GM19438 (cell line): ENCODE results near the gene GPC3.
"Not testable (repeated sequence)": the region's sequence is repeated elsewhere in the genome, so short reads cannot be mapped to it uniquely, and the experiment has no call there.

Source experiments
- ATAC-seq: cut with Tn5 transposase; IDR thresholded peaks from one replicate; pipeline ENCODE4 v1.9.1; 2021; ENCODE audit warnings: low read depth; ENCODE audit not compliant: unreplicated experiment

GPC3 gene

DNA sequence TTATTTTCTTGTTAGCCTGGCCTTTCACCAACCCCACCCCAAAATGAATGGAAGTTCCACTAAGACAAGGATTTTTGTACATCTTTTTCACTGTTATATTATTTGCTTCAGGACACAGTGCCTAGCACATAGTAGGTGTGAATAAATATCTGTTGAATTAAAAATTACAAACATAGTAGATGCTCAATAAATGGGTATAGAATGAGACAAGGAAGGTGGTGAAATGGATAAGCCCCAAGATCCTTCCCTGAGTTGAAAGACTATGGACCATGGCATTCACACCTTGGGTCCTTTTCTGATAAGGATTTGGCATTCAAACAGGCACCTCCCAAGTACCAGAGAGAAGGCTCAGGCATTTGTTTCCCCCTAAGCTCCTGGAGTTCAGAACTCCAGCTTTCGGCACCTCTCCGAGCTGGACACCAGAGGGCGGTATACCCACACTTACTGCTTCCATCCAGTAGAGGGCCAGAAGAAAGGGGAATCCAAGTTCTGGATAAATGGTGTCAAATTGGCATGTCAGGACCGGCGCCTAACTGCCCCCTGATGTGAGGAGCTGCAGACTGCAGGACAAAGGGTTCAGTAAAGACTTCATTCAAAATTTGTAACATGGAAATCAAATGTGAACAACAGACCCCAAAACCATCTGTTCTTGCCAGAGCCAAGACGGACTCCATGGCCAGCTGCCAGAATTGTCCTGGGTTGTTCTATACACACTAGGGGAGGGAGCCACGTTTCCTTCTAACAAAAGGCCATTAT is 193.0 kb downstream of the GPC3 start:
- ATAC-seq: peak; percentile 70

DNA sequence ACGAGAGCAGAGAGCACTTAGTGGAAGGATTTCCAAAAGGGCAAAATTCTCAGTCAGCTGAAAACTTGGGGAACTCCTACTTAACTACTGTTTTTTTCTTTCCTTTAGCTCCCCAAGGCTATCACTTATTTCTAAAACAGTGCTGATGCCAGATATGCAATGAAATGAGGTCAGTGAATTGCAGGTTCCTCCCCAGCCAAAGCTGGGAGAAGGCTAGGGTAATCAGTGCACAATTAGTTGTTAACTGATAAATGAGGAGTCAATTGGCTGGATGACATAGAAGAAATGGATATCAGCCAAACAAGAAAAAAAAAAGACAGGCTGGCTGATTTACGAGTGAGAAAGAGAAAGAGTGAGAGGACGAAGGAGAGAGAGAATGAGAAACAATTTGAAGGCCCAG is 195.6 kb downstream of the GPC3 start:
- ATAC-seq: no peak

DNA sequence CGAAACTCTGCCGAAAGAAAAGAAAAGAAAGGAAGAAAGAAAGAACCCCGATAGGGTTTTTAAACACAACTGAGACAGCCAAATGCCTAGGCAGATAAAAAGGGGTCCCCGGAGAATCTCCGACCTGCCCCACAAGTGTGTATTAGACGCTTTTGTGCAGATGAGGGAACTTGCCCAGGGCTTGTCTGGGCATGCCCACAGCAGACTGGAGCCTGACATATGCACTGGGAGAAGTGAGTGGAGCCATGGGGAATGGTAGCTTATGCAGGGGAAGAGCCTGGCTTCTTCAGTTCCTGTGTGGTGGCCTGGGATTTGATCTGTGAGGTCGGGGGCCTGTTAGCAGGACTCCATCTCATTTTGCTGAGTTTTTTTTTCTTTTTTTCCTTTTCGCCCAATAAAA is 199.0 kb downstream of the GPC3 start:
- no peak for ATAC-seq

DNA sequence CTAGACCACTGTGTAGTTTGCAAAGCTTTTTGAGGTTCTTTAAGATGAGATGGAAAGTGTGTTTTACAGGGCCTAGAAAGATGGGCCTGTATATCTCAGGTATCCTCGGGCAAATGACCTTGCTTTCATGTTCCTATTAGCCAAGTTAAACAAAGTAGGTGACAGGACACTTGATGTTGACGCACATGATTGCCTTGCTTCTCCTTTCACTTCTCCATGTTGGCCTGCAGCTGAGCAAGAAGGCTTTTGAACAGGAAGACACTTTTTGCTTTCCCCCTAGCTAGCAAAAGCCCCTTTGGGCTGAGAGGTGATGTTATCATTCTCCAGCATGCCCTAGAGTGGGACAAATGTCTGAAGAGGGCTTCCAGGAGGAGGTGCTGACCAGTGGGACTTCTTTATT is 202.1 kb downstream of the GPC3 start:
- ATAC-seq: peak; percentile 75

DNA sequence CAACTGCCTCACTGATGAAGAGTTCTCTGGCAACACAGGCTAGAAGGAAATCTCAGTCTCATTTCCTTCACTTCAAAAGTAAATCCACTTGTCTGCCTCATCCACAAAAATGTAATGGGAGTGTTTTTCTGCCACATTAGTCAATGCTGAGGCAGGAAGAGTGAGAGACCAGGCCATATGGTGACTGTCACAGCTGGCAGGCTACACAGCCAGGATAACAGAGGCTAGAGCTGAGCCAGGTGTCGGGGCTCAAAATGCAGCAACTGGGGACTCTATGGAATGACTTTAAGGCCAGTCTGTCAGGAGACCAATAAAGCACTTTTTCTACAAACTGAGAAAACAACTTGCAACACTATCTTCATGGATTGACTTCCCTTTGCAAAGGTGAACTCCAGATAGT is 204.2 kb downstream of the GPC3 start:
- ATAC-seq: no peak

DNA sequence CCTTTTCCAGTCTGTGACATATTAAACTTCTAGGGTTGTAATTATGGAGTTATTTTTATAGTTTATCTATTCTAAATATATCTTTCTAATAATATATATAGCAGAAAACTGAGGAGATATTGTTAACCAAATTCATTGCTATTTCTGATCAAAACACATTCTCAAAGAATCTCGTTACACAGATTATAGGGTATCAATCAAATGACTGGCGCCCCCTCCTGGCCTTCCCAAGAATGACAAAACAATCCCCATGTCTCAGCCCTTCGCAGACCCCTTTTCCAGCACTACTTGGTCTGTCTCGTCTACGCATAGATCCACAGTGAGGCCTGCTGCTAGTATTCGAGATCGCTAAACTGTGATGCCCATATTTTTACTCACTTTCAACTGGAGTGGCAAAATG is 209.3 kb downstream of the GPC3 start:
- ATAC-seq: no peak

DNA sequence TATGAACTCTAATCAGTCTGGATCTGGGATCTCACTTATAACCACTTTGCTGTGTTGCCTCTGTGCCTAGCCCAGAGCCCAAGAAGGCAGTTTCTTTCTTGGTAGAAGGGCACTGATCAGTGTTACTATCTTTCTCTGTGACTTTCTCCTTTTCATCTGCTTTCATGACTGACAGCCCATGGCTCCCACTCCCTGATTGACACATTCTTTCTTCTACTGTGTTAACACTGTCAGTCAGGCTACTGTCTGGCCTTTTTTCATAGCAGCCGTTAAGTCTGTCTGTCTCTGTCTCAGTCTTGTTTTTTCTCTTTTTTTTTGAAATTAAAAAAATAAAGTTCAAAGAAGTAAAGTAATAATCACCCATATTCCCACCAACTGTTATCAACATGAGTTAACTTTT is 210.6 kb downstream of the GPC3 start:
- ATAC-seq: no peak

DNA sequence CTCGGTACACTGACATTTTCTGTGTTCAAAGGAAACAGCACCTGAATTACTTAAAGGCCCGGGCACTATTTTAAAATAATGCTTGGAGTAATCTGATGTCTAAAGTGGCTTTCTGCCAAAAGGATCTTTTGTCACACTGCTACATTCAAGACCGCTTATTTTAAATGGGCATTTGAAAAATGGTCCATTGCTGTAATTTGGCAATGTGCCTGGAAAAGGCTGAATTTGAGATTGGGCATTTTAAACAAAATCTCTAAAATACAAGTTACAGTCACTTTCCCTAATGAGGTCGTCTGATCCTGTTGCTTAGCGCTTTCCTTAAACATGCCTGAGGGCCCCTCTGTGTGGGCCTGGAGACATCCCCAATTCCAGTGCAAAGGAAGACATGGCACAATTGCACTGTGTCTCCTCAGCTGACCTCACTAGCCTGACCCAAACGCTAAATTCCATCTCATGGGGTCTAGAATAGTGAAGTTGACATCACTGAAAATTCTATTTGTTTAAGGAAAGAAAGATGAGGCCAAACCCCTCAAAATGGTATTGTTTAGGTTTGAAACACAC is 214.2 kb downstream of the GPC3 start:
- no peak for ATAC-seq

DNA sequence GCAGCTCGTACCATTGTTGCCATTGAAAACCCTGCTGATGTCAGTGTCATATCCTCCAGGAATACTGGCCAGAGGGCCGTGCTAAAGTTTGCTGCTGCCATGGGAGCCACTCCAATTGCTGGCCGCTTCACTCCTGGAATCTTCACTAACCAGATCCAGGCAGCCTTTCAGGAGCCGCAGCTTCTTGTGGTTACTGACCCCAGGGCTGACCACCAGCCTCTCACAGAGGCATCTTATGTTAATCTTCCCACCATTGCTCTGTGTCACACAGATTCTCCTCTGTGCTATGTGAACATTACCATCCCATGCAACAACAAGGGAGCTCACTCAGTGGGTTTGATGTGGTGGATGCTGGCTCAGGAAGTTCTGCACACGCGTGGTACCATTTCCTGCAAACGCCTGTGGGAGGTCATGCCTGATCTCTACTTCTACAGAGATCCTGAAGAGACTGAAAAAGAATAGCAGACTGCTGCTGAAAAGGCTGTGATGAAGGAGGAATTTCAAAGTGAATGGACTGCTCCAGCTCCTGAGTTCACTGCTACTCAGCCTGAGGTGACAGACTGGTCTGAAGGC is 222.3 kb downstream of the GPC3 start:
- not testable (repeated sequence) for ATAC-seq

DNA sequence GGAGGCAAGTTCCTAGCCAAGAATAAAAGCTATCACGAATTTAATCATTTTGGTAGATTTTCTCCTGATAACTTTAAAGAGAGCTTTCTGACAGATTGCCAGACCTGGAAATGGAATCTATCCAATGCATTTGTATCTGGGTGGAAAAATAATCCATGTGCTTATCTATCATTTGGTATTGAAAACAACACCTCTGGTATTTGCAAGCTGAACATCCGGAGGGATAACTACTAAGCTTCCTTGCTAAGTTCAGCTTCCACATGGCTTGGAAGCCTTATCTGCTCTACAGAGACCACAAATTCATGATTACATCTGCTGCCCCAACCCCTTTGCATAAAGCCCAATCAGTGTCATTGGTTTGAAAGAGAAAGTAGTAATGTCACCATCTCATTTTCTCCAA is 230.7 kb downstream of the GPC3 start:
- ATAC-seq: no peak

DNA sequence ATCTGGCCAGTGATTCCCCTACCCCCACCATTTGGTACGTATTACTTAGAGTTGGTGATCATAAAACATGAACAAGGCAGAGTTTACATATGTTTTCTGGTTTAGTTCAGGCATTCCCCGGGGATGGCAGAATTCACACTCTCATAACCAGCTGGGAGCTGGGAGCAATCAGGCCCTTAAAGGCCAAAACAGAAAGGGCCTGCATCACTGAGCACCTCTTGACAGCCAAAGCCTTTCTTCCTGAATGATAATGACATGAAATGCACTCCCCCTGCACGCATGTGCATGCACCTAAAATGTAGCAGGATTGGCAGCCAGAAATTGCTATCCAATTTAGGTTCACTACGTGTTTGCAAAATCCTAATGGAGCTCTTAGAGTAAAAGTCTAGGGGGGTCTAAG is 235.4 kb downstream of the GPC3 start:
- no peak for ATAC-seq

DNA sequence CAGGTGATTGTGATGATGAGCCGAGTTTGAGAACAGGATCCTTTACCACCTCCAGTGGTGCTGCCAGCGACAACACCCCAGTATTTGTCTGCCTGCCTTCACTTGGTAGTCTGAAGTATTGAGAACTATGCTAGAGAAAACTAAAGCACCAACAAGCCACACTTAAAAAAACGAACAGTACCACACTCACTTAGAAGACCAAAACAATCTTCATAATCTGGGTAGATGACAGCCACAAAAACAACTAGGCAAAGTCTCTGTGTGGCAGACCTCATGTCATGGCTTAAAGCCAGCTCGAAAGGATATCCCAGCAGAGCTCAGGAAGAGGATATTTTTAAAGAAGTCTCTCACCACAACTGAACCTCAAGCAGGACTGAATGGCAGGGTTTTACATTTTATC is 236.0 kb downstream of the GPC3 start:
- ATAC-seq: no peak

DNA sequence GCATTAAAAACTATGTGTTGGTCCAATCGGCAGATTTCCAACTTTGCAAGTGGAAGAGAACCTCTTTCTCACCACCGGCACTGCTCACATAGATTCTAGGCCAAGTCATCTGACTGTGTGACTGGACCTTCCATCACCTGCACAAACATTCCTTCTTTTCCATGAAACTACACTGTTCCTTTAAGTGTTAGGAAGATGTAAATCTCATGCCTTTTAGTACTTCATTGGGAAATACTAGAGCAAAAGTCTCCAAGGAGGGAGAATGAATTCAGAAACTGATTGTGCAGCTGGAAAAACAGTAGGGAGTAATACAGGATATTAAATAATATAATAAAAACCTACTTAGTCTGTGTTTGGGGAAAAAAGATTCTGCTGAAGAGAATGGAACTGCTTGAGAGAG is 238.2 kb downstream of the GPC3 start:
- ATAC-seq: no peak

DNA sequence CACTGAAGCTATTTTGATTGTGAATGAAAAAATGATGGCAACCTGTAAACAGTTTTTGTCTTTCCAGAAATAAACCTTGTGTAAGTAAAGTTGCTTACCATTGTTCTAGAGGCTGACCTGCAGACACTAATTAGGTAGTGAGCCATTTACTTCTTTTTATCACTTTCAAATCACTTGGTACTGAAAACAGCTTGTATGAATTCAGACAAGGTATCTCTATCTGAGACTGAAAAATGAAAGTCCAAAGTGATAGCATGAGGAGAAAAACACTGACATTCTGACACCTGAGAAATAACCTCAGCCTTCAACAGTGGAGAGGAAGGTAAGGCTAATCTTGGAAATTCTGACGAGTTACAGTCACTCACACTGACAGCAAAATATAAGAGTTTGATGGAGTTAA is 238.8 kb downstream of the GPC3 start:
- ATAC-seq: no peak

DNA sequence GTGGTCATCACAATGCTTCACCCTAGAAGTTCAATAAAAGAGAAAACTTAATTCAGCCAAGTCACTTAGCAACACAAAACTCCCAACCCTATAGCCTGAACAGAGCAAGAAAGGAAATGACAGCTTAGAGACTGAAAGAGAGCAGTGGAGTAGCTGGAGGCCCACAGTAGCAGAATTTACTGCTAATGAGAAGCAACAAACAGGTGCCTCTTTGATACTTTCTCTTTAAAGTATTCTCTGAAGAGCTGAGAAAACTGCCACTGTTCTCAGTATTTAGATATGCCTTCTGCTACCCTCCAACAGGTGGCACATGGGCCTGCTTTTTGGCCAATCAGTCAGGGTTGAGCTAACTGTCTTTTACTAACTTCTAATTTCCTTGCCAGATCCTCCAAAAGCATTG is 240.0 kb downstream of the GPC3 start:
- no peak for ATAC-seq

DNA sequence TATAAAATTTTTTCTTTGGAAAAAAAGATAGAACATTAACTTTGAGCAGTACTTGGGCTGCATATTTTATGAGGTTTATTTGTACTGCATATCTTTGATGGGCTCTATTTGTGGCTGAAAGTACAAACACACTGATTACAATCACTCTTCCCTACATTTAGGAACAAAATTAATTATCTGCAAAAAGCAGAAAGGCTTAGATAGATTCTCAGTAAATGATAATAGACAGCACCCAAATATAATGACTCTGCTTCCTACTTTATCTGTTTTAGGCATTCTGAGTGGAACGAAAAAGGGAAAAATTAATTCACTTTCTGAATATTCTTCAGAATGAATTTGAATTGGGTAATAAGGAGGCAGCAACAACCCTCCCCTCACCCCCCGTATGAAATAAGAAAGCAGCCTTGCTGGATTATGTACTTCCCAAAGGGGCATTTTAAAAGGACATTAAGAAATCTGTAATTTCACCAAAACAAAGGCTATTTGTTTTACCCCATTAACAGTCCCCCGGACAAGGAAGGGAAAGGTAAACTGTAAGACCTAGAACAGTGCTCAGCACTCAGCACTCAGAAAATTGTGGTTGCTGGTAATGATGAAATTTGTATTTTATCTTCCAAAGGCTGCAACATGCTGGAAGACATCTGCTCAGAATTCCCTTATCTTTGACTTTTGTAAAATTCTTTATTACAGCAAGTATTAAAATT is 242.6 kb downstream of the GPC3 start:
- no peak for ATAC-seq

DNA sequence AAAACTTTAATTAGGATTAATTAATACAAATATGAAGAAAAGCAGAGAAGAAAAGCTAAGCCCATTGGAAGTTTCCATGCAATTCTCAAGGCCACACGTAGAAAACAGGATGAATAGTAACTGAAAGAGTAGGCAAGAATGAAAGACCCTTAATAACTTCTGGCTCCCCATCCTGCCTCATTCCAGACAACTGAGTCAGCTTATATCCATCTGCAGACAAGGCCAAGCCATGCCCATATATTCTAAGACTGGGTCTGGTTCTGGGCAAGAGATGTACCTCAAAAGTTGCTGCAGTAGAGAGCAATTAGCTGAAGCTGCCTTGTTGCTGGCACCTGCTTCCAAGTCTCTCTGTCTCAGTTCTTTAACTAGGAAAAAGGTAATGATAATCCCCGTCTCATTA is 244.1 kb downstream of the GPC3 start:
- ATAC-seq: no peak

DNA sequence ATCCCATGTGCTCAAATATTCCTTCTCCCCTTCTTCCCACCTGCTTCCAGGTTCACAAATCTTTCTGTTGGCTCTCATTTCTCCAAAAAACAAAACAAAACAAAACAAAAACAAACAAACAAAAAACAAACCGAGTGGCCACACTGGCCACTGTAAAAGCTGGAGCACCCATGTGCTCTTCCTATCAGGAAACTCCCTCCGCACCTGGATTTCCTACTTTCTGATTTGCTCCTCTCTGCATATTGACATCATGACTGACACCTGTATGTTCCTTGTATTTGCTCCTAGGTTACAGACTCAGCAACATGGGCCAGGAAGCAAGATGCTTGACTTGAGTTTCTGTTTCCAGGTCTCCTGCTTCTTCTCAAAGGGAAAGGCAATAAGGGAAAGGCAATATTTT is 258.8 kb downstream of the GPC3 start:
- ATAC-seq: no peak

DNA sequence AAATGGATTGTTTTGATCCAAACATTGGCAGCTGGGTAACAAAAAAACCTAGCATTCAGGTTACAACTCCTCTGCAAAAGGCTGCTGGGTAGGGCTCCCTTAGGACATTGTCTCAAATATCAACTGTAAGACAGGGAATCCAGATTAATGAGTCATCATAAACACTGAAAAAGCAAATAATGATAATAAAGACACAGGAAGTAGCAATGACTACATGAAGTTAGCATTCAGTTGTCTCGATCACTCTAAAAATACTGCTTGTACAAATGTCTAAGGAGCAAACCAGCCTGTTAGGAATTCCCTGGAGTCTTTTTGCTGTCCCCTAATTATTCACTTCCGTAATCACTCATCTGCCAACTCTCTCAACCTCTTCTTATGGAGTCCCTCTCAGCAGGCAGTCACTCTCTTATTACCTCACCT is 259.2 kb downstream of the GPC3 start:
- ATAC-seq: no peak

DNA sequence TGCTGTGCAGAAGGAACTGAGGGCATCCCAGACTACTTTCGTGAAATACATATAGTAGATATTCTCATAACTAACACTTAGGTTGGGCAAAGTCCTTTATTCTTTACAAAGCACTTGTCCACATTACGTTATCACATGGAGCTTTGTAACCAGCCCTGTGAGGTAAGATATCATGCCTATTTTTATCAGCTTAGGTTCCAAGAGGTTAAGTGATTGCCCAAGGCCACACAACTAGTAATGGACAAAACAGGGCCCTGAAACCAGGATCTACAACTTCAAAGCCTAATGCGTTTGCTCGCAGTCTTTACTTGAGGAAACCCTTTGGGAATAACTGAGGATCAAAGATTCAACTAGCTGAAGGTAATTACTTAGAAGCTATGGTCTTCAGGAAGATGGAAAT is 261.5 kb downstream of the GPC3 start:
- ATAC-seq: no peak

DNA sequence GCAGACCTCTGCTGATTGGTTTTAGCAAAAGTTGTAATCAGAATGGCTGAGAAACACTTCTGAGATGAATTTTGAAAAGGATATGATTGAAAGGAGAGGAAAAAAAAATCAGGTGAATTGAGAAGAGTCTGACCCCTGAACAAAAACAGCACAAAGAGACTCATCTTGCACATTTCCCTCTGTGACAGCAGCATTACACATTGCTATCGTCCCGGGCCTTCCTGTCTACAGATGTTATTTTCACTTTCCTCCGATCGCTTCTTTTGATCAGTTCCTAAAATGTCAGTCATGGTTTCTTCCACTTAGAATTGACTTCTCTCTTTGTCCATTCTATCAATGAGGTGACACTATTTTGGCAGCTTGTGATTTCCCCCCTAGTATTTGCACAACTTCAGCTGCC is 262.6 kb downstream of the GPC3 start:
- ATAC-seq: no peak

DNA sequence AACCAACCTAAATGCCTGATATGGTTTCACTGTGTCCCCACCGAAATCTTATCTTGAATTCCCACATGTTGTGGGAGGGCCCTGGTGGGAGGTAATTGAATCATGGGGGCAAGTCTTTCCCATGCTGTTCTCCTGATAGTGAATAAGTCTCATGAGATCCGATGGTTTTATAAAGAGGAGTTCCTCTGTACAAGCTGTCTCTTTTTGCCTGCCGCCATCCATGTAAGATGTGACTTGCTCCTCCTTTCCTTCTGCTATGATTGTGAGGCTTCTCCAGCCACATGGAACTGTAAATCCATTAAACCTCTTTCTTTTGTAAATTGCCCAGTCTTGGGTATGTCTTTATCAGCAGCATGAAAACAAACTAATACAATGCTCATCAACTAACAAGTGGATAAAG is 265.1 kb downstream of the GPC3 start:
- ATAC-seq: not testable (repeated sequence)
